HTR-8/SVneo (cell line): ENCODE results near the gene BCL11A.
A peak's percentile ranks its signal among the peaks of the same experiment; 100 is the strongest.

Experiments
- DNase-seq: peaks from one replicate; pipeline ENCODE4 v3.0.0; 2011; ENCODE audit warnings: low spot score, mixed read lengths; ENCODE audit not compliant: insufficient read length
- FAIRE-seq: peaks from 2 replicates; lab custom pipeline; 2011; peaks lifted over from hg19 to GRCh38; lab: Jason Lieb, UNC

BCL11A gene

GRCh38 chr2:60529785-60530627 lies 23.4 kb downstream of the BCL11A start:
- no peak for DNase-seq
- no peak for FAIRE-seq

- no peak for FAIRE-seq
These were observed 24.2 kb downstream of the BCL11A start for GRCh38 chr2:60529136-60529784.

GRCh38 chr2:60528281-60529020 lies 25.0 kb downstream of the BCL11A start:
- FAIRE-seq (no peak), DNase-seq (no peak)

More at GRCh38 chr2:60529136-60529784, 24.2 kb downstream of the BCL11A start:
- DNase-seq, result no peak

- FAIRE-seq (no peak), DNase-seq (no peak)
These were observed 25.7 kb downstream of the BCL11A start for GRCh38 chr2:60527762-60528161.

- FAIRE-seq (no peak), DNase-seq (no peak)
These were observed 26.8 kb downstream of the BCL11A start for GRCh38 chr2:60526623-60527022.

- no peak for DNase-seq
- FAIRE-seq, result no peak
These were observed 27.6 kb downstream of the BCL11A start for GRCh38 chr2:60525899-60526298.

- DNase-seq (no peak), FAIRE-seq (no peak)
These were observed 28.6 kb downstream of the BCL11A start for GRCh38 chr2:60524874-60525273.

GRCh38 chr2:60523963-60524362 lies 29.5 kb downstream of the BCL11A start:
- DNase-seq (no peak), FAIRE-seq (no peak)

GRCh38 chr2:60522462-60522861 lies 31.0 kb downstream of the BCL11A start:
- FAIRE-seq, result no peak
- DNase-seq, result no peak

GRCh38 chr2:60521626-60522025 lies 31.8 kb downstream of the BCL11A start:
- FAIRE-seq, result no peak
- no peak for DNase-seq

GRCh38 chr2:60520917-60521539 lies 32.4 kb downstream of the BCL11A start:
- FAIRE-seq, result no peak
- DNase-seq, result no peak

GRCh38 chr2:60520151-60520876 lies 33.1 kb downstream of the BCL11A start:
- FAIRE-seq, result no peak

GRCh38 chr2:60519231-60519863 lies 34.1 kb downstream of the BCL11A start:
- no peak for FAIRE-seq

More at GRCh38 chr2:60520151-60520876, 33.1 kb downstream of the BCL11A start:
- DNase-seq, result no peak

GRCh38 chr2:60518567-60518966 lies 34.9 kb downstream of the BCL11A start:
- DNase-seq (no peak), FAIRE-seq (no peak)

More at GRCh38 chr2:60519231-60519863, 34.1 kb downstream of the BCL11A start:
- DNase-seq, result no peak

GRCh38 chr2:60517446-60517845 lies 36.0 kb downstream of the BCL11A start:
- DNase-seq (no peak), FAIRE-seq (no peak)

- DNase-seq (no peak), FAIRE-seq (no peak)
These were observed 36.6 kb downstream of the BCL11A start for GRCh38 chr2:60516826-60517225.

- peak; percentile 80 for FAIRE-seq
These were observed 37.1 kb downstream of the BCL11A start for GRCh38 chr2:60516383-60516811.

GRCh38 chr2:60515721-60516226 lies 37.7 kb downstream of the BCL11A start:
- FAIRE-seq (peak; percentile 58), DNase-seq (peak; percentile 55)

More at GRCh38 chr2:60516383-60516811, 37.1 kb downstream of the BCL11A start:
- peak; percentile 41 for DNase-seq

- FAIRE-seq, result no peak
- no peak for DNase-seq
These were observed 39.5 kb downstream of the BCL11A start for GRCh38 chr2:60513996-60514395.
